GM12873 (cell line): ENCODE data around the gene OVOL3.

Experiments used
- TF ChIP-seq, protein P1 (sequence below): IDR thresholded peaks from 2 replicates; pipeline ENCODE4 v1.5.1; 2012; ENCODE audit warnings: low read depth, mild to moderate bottlenecking, moderate library complexity, low read length, control low read depth; ENCODE audit not compliant: insufficient read depth; ENCODE audit errors: missing control alignments

The OVOL3 gene

DNA sequence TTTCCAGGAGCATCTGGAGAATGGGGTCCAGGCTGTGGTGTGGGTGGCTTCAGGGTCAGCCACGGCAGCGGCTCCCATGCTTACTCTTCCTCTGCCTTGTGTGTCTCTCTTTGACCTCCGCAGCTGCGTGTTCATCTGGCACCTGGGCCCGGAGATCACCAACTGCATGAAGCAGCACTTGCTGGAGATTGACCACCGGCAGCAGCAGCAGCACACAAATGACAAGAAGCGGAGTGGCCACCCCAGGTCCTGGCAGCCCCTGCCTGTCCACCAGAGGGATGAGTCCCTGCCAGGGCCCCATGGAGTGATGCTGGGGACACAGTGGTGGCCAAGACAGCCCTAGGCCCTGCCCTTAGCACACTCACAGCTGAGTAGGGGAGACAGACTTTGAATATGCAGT, 18.4 kb upstream of the OVOL3 start:
- TF ChIP-seq, protein P1, sequence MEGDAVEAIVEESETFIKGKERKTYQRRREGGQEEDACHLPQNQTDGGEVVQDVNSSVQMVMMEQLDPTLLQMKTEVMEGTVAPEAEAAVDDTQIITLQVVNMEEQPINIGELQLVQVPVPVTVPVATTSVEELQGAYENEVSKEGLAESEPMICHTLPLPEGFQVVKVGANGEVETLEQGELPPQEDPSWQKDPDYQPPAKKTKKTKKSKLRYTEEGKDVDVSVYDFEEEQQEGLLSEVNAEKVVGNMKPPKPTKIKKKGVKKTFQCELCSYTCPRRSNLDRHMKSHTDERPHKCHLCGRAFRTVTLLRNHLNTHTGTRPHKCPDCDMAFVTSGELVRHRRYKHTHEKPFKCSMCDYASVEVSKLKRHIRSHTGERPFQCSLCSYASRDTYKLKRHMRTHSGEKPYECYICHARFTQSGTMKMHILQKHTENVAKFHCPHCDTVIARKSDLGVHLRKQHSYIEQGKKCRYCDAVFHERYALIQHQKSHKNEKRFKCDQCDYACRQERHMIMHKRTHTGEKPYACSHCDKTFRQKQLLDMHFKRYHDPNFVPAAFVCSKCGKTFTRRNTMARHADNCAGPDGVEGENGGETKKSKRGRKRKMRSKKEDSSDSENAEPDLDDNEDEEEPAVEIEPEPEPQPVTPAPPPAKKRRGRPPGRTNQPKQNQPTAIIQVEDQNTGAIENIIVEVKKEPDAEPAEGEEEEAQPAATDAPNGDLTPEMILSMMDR, result no peak

DNA sequence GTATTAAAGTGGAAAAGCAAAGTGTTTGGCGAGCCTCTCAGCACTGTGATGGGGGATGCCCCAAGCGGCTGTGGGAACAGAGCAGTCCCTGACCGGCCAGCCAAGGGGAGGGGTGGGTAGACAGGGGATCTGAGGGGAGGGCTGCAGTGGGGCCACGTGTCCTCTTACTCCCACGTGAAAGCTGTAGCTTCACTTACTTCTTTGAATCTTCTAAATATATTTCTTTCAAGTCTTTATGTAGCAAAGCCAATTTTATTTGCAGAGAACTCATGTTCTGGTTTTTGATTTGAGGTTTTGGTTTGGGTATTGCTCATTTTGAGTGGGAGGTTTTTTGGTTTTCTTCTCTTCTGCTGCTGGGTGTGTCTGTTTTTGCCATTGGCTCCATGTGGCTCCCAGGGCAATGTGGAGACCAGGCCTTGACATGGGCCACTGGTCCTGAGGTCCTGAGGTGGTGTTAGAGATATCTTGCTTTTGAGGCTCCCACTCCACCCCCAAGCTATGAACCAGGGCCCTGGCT, 17.7 kb upstream of the OVOL3 start:
- TF ChIP-seq, protein P1, result no peak

DNA sequence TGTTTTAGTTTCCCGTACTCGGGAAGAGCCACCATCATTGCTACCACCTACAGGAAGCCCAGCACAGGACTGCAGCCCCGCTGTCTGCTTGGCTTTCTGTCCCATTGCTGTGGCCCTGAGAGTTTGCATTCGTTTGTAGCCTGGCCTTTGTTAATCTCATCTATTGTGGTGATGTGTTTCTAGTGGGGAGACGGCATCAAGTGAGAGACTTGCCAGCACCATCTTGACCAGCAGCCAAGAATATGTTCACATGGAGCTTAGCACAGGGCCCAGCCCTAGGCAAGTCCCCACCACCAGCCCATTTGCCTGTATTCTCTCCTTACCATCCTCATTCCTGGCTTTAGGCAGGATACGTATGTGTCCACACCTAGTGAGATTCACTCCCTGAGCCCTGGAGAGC, 17.3 kb upstream of the OVOL3 start:
- TF ChIP-seq, protein P1, result no peak

DNA sequence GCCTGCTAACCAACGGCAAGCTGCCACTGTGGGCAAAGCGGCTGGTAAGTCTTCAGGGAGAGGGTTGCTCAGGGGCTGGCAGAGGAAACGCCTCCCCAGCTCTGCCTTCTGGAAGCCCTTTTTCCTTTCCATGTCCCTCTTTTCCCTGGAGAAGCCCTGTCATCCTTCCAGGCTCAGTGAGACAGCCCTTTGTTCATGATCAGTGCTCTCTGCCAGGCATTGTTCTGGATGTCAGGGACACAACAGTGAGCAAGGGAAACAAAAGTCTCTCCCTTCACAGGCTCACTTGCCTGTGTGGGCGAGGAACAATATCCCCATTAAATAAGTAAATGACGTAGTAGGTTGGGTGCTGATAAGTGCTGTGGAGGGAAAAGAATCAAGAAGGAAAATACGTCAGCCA, 13.9 kb upstream of the OVOL3 start:
- TF ChIP-seq, protein P1, result no peak

DNA sequence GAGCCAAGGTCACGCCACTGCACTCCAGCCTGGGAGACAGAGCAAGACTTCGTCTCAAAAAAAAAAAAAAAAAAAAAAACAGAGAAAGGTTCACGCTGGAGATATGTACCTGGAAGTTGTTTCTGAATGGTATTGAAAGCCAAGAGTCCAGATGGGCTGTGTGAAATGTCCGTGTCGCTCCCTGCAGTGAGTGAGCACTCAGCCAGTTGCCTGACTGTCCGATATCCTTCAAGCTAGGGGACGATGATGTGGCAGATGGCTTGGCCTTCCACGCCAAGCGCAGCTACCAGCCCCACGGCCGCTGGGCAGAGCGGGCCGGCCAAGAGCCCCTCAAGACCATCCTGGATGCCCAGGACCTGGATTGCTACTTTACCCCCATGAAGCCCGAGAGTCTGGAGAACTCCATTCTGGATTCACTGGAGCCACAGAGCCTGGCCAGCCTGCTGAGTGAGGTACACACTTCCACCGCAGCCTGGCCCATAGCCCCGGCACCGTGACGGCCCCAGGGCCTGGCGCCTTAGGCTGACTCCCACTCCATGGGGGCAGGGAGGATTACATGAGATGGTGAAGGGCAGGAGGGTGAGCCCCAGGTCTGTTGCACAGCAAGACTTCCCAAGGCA, 11.7 kb upstream of the OVOL3 start:
- TF ChIP-seq, protein P1, result no peak

DNA sequence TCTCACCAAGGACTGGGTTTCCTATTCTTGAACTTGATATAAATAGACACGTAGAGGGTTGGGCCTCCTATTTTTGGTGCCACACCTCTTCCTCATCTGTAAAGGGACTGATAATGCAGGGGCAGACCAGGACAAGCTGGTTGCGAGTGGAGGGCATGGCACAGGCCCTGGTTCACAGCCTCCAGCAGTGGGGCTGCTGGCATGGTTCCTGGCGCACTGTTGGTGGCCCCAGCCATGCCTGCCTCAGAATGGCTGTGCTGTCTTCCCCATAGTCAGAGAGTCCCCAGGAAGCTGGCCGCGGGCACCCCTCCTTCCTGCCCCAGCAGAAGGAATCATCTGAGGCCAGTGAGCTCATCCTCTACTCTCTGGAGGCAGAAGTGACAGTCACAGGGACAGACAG, 10.5 kb upstream of the OVOL3 start:
- TF ChIP-seq, protein P1, result no peak

DNA sequence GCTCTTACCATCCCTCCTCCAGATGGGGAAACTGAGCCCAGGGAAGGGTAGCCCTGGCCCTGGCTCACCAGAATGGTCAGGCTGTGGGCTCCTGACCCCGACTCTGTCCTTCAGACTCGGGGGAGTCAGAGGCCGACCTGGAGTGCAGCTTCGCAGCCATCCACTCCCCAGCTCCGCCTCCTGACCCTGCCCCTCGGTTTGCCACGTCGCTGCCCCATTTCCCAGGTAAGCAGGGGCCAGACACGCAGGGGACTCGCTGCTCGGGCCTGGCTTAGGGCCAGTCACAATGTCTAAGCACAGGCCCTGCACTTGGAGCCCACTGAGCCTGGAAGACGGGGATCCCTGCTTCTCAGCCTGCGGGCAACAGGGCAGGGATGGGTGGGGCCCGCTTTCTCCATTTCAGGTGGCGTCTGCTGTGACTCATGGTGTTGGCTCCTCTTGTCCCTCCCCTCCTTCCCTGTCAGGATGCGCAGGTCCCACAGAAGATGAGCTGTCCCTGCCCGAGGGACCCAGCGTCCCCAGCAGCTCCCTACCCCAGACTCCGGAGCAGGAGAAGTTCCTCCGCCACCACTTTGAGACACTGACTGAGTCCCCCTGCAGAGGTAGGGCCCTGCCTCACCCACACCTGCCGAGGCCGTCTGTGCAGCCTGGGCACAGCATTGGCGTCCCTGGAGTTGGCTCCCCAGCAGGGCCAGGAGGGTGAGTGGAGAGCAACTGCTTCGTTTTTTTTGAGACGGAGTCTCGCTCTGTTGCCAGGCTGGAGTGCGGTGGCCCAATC, 9.2 kb upstream of the OVOL3 start:
- TF ChIP-seq, protein P1, result no peak
